Esophagus squamous epithelium (tissue), 5 donors: ENCODE measurements around the gene RSU1. TPM values are rescaled to one million over a fixed set of nuclear protein-coding genes. Genes with fewer than 3 reads are reported as not detected.

Experiments
- DNase-seq: peaks from one replicate; lab custom pipeline; 2025; lab: John Stamatoyannopoulos, UW
- H3K27ac ChIP-seq, 4 donors: fragments of 200-600 bp; sonication (generic); one replicate each; pipeline ENCODE4 v1.5.1; 2016 to 2019; ENCODE audit warnings: mild to moderate bottlenecking in 1 of 4
- H3K27me3 ChIP-seq, 4 donors: fragments of 200-600 bp; sonication (generic); 1 replicate in 3 of 4; 2 replicates in 1 of 4; pipeline versions ENCODE4 v1.5.1 to v1.6.0; 2017 to 2021; ENCODE audit warnings: antibody characterized with exemption in 1 of 4
- H3K36me3 ChIP-seq, 3 donors: fragments of 200-600 bp; sonication (generic); one replicate each; pipeline ENCODE4 v1.5.1; 2016 to 2019
- H3K4me1 ChIP-seq, 3 donors: fragments of 200-600 bp; sonication (generic); one replicate each; pipeline ENCODE4 v1.5.1; 2017 to 2019
- H3K4me3 ChIP-seq, 4 donors: fragments of 200-600 bp; sonication (generic); 1 replicate in 3 of 4; 2 replicates in 1 of 4; pipeline ENCODE4 v1.5.1; 2016 to 2019; ENCODE audit warnings: mild to moderate bottlenecking in 2 of 4, moderate library complexity in 1 of 4
- H3K9me3 ChIP-seq, 3 donors: fragments of 200-600 bp; sonication (generic); one replicate each; pipeline ENCODE4 v1.5.1; 2016 to 2019
- POLR2A ChIP-seq, 4 donors: fragments of 450-650 bp; IDR thresholded peaks; one replicate each; pipeline ENCODE4 v1.6.1; 2017; ENCODE audit warnings: antibody characterized with exemption in 4 of 4, mild to moderate bottlenecking in 4 of 4, moderate library complexity in 3 of 4
- WGBS, 2 donors: methylation state at CpG; one replicate each; pipeline ENCODE4 v1.1.5; 2018; 5-methylcytosine and 5-hydroxymethylcytosine counted together
- intact Hi-C: fragments of 100-400 bp; cut with DNase I; formaldehyde crosslinking; loops from one replicate; pipeline ENCODE4 v1.15.0; 2022
- total RNA-seq, 4 donors: library from RNA; depleted of rRNA; stranded (reverse); fragments of >200 nt; gene quantifications; one replicate each; pipeline ENCODE4 v1.1.0, GENCODE V29; 2016
- TF ChIP-seq, protein P1 (sequence below), 6 experiments: fragments of 450-650 bp in 4 of 6; fragments of 200-600 bp in 2 of 6; sonication (generic) in 2 of 6; IDR thresholded peaks; one replicate each; pipeline ENCODE4 v1.5.1; 2016 to 2019; ENCODE audit warnings: antibody characterized with exemption in 6 of 6, mild to moderate bottlenecking in 4 of 6, moderate library complexity in 4 of 6
- donor health status: DM: yes; HTN: yes; CAD: no.

The RSU1 gene
- total RNA-seq, 4 donors from 2014 or later, result 43.5 to 61.5 (median 51.3) TPM

DNA sequence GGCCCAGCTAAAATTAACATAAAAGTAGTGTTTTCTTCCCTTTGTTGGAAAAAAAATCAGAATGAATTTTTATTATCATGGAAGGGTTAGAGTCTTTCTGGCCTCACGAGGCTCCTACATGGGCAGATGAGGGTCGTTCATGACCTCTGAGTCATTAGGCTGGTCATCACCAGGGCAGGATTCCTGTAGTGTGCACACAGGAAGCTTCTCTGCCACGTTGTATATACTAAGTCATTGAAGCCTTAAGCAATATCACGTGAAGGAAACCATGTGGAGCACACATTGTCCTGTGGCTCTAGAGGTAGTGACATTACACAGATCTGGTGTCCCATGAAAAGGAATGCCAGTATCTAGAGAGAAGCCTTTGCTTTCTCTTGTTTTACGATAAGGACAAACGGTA, 210.8 kb downstream of the RSU1 start:
- no peak for DNase-seq
- WGBS, 2 donors, result 89 to 90% methylated on average over 6 of the region's 6 CpGs
- Histone ChIP-seq H3K27me3 (no peaks in the 10 kb centered on the region), H3K4me3 (no peak overlapping the region), H3K36me3 (no peaks in the 10 kb centered on the region), H3K4me1 (no peaks in the 10 kb centered on the region), H3K27ac (no peak overlapping the region), H3K9me3 (no peaks in the 10 kb centered on the region)
- intact Hi-C loops, result no loop called here
- TF ChIP-seq, protein P1, sequence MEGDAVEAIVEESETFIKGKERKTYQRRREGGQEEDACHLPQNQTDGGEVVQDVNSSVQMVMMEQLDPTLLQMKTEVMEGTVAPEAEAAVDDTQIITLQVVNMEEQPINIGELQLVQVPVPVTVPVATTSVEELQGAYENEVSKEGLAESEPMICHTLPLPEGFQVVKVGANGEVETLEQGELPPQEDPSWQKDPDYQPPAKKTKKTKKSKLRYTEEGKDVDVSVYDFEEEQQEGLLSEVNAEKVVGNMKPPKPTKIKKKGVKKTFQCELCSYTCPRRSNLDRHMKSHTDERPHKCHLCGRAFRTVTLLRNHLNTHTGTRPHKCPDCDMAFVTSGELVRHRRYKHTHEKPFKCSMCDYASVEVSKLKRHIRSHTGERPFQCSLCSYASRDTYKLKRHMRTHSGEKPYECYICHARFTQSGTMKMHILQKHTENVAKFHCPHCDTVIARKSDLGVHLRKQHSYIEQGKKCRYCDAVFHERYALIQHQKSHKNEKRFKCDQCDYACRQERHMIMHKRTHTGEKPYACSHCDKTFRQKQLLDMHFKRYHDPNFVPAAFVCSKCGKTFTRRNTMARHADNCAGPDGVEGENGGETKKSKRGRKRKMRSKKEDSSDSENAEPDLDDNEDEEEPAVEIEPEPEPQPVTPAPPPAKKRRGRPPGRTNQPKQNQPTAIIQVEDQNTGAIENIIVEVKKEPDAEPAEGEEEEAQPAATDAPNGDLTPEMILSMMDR (IDR thresholded peaks at IDR 0.05), result no peak
- no peak for TF ChIP-seq POLR2A (IDR thresholded peaks at IDR 0.05)

GRCh38 chr10:16603308-16603707, 213.9 kb downstream of the RSU1 start:
- no peaks in the 10 kb centered on the region for H3K27me3 ChIP-seq
- TF ChIP-seq, protein P1 (IDR thresholded peaks at IDR 0.05), result no peak

DNA sequence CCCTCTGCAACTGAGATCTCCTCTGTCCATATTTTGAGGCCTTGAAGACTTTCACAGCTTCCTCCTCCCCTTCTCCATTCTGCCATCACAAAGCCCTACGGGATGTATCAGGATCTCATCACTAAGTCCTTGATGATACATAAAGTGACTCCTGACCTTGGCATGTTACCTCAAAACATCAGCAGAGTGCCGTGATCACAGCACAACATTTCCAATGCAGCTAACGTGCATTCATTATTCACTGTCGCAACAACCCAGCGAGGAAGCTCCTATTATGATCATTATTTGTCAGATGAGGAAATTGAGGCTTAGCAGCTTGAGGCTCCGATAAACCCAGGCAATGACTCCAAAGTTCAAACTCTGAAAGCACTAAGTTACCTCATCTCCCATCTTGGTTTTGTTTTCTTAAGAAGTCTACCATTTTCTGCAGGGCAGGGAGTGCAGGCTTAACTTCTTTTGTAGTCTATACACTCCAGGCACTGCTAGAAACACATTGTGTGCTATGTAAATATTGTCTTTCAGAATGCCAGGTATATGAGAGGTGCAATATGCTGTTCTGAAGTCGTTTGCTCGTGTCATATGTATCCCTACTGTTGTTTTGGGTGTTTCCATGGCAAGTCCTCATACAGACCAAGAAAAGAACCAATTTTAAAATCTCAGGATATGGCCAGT, 215.0 kb downstream of the RSU1 start:
- no peak overlapping the region for H3K27ac ChIP-seq
- no peaks in the 10 kb centered on the region for H3K27me3 ChIP-seq
- no peak overlapping the region for H3K4me3 ChIP-seq
- H3K4me1 ChIP-seq, result no peaks in the 10 kb centered on the region
- intact Hi-C loops, result no loop called here
- no peaks in the 10 kb centered on the region for H3K9me3 ChIP-seq
- TF ChIP-seq, protein P1 (IDR thresholded peaks at IDR 0.05), result no peak
- TF ChIP-seq POLR2A (IDR thresholded peaks at IDR 0.05), result no peak
- DNase-seq, result no peak
- peaks cover 0 to 18% (median 0%) of the 10 kb centered on the region in 3 donors for H3K36me3 ChIP-seq
- WGBS, 2 donors, result 70 to 71% methylated on average over 8 of the region's 8 CpGs

More at GRCh38 chr10:16603308-16603707, 213.9 kb downstream of the RSU1 start:
- peaks cover 0 to 7% (median 0%) of the 10 kb centered on the region in 3 donors for H3K36me3 ChIP-seq
- H3K4me1 ChIP-seq, result no peaks in the 10 kb centered on the region
- no peaks in the 10 kb centered on the region for H3K9me3 ChIP-seq
- no peak overlapping the region for H3K27ac ChIP-seq
- intact Hi-C loops, result no loop called here
- 92 to 100% methylated on average over 2 of the region's 2 CpGs for WGBS, 2 donors
- H3K4me3 ChIP-seq, result no peak overlapping the region
- DNase-seq, result no peak

DNA sequence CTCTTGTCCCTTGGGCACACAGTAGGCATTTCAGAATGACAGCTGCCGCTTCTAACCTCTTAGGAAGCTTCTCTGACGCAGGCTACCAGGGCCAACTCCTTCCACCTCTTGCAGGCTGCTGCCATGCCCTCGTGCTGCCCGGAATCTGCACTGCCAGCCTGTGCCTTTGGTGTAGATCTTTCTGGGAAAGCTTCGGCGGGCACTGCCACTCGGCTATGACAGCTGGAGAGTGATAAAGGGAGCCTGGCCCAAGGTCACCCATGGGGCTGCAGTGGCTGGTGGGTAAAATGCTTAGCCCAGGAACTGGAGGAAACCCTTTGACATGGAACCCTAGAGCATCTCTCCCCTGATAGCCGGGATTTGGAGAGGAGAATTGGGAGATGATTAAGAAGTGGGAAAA, 217.6 kb downstream of the RSU1 start:
- 92 to 100% methylated on average over 3 to 5 of the region's 8 CpGs for WGBS, 2 donors
- Histone ChIP-seq H3K27ac (no peak overlapping the region), H3K36me3 (peaks cover 0 to 20% (median 0%) of the 10 kb centered on the region in 3 donors), H3K27me3 (no peaks in the 10 kb centered on the region), H3K4me1 (no peaks in the 10 kb centered on the region), H3K9me3 (no peaks in the 10 kb centered on the region), H3K4me3 (no peak overlapping the region)
- no peak for TF ChIP-seq POLR2A (IDR thresholded peaks at IDR 0.05)
- TF ChIP-seq, protein P1 (IDR thresholded peaks at IDR 0.05), result no peak
- no peak for DNase-seq
- intact Hi-C loops, result no loop called here

GRCh38 chr10:16597656-16598055, 219.6 kb downstream of the RSU1 start:
- Histone ChIP-seq H3K36me3 (peaks cover 0 to 36% (median 0%) of the 10 kb centered on the region in 3 donors), H3K27me3 (no peaks in the 10 kb centered on the region), H3K4me3 (no peak overlapping the region), H3K27ac (no peak overlapping the region), H3K4me1 (no peaks in the 10 kb centered on the region), H3K9me3 (no peaks in the 10 kb centered on the region)
- intact Hi-C loops, result no loop called here
- no peak for DNase-seq
- WGBS, 2 donors, result 83 to 90% methylated on average over 2 to 11 of the region's 11 CpGs
- TF ChIP-seq, protein P1 (IDR thresholded peaks at IDR 0.05), result no peak
- no peak for TF ChIP-seq POLR2A (IDR thresholded peaks at IDR 0.05)
